Natural killer cell (primary cell): ENCODE measurements around the gene FAXC. TPM values are rescaled to one million over a fixed set of nuclear protein-coding genes. Genes with fewer than 3 reads are reported as not detected.

Source experiments
- ATAC-seq, 3 donors: fragments of 150-1000 bp in 2 of 3; fragments of 200-7000 bp in 1 of 3; cut with Tn5 transposase; 1 replicate in 1 of 3; 2 replicates in 2 of 3; pipeline ENCODE4 v1.10.0; 2021; ENCODE audit warnings: mild to moderate bottlenecking in 2 of 3, moderate library complexity in 2 of 3
- DNase-seq, 2 donors: peaks; one replicate each; pipeline versions ENCODE4 v3.0.0 to v3.0.0-alpha.2; 2013 to 2021; ENCODE audit warnings: mixed read lengths in 1 of 2
- H3K27ac ChIP-seq: one replicate; pipeline ENCODE4 v1.5.1; 2013; ENCODE audit warnings: mild to moderate bottlenecking, low read length
- H3K27me3 ChIP-seq: one replicate; pipeline ENCODE4 v1.6.1; 2013; ENCODE audit warnings: low read length; ENCODE audit not compliant: control insufficient read depth, insufficient read depth
- H3K36me3 ChIP-seq: one replicate; pipeline ENCODE4 v1.6.1; 2013; ENCODE audit warnings: low read length; ENCODE audit not compliant: control insufficient read depth, insufficient read depth
- H3K4me1 ChIP-seq: one replicate; pipeline ENCODE4 v1.6.1; 2013; ENCODE audit warnings: low read length; ENCODE audit not compliant: control insufficient read depth, insufficient read depth
- H3K4me3 ChIP-seq: one replicate; pipeline ENCODE4 v1.5.1; 2013; ENCODE audit warnings: low read length
- H3K9me3 ChIP-seq: one replicate; pipeline ENCODE4 v1.6.1; 2013; ENCODE audit warnings: low read length; ENCODE audit not compliant: control insufficient read depth, insufficient read depth
- H3K27ac Mint-ChIP-seq, 2 donors: one replicate each; pipeline ENCODE4 v1.8.0; 2022; ENCODE audit warnings: mild to moderate bottlenecking in 2 of 2, mixed read lengths in 2 of 2, moderate library complexity in 1 of 2
- H3K27me3 Mint-ChIP-seq, 2 donors: one replicate each; pipeline ENCODE4 v1.8.0; 2022; ENCODE audit warnings: low read depth in 2 of 2, mixed read lengths in 2 of 2
- H3K36me3 Mint-ChIP-seq: one replicate; pipeline ENCODE4 v1.8.0; 2022; ENCODE audit warnings: mixed read lengths
- H3K4me1 Mint-ChIP-seq, 2 donors: one replicate each; pipeline ENCODE4 v1.8.0; 2022; ENCODE audit warnings: mixed read lengths in 2 of 2
- H3K4me3 Mint-ChIP-seq: one replicate; pipeline ENCODE4 v1.8.0; 2022; ENCODE audit warnings: mild to moderate bottlenecking, moderate library complexity, mixed read lengths
- H3K9me3 Mint-ChIP-seq, 2 donors: one replicate each; pipeline ENCODE4 v1.8.0; 2022; ENCODE audit warnings: mixed read lengths in 2 of 2
- CTCF ChIP-seq: fragments of 200-600 bp; IDR thresholded peaks from one replicate; pipeline ENCODE4 v1.8.0; 2022; ENCODE audit warnings: antibody characterized with exemption
- WGBS: methylation state at CpG from one replicate; pipeline ENCODE4 v1.1.7; 2013; ENCODE audit warnings: missing lambda C conversion rate; ENCODE audit not compliant: insufficient coverage; 5-methylcytosine and 5-hydroxymethylcytosine counted together
- intact Hi-C: fragments of 100-400 bp; cut with micrococcal nuclease; formaldehyde crosslinking; loops from one replicate; pipeline ENCODE4 v1.14.2; 2022
- total RNA-seq, 4 donors: library from RNA; stranded (reverse); fragments of 120-200 nt in 1 of 4; gene quantifications; one replicate each; pipeline versions ENCODE4 v1.2.3 to v1.2.4, GENCODE V29; 2013 to 2022

The FAXC gene
- total RNA-seq, 3 donors from 2014 or later (not counting 1 experiment from before 2014, with no cell fraction given) = not detected

GRCh38 chr6:99346595-99346994 is 2.9 kb downstream of the FAXC start:
- Histone ChIP-seq H3K27ac (no peak overlapping the region), H3K36me3 (no peaks in the 10 kb centered on the region), H3K4me3 (no peak overlapping the region), H3K9me3 (no peaks in the 10 kb centered on the region), H3K27me3 (peaks cover 16% of the 10 kb centered on the region), H3K4me1 (no peaks in the 10 kb centered on the region)
- Mint-ChIP-seq H3K27ac (no peak overlapping the region), H3K4me3 (no peak overlapping the region), H3K9me3 (no peaks in the 10 kb centered on the region), H3K36me3 (no peaks in the 10 kb centered on the region), H3K4me1 (no peaks in the 10 kb centered on the region), H3K27me3 (peaks cover 43 to 71% of the 10 kb centered on the region in 2 donors)
- no peak for TF ChIP-seq CTCF
- DNase-seq (no peak), ATAC-seq (no peak)
- intact Hi-C loops = no loop called here
- WGBS = 93% methylated on average over 10 of the region's 10 CpGs

GRCh38 chr6:99345164-99345563 is 4.3 kb downstream of the FAXC start:
- no peak for TF ChIP-seq CTCF
- DNase-seq (no peak), ATAC-seq (no peak)
- 91% methylated on average over 3 of the region's 4 CpGs for WGBS
- Mint-ChIP-seq H3K36me3 (no peaks in the 10 kb centered on the region), H3K9me3 (no peaks in the 10 kb centered on the region), H3K4me3 (no peak overlapping the region), H3K27me3 (peaks cover 32 to 57% of the 10 kb centered on the region in 2 donors), H3K4me1 (no peaks in the 10 kb centered on the region), H3K27ac (no peak overlapping the region)
- Histone ChIP-seq H3K4me3 (no peak overlapping the region), H3K4me1 (no peaks in the 10 kb centered on the region), H3K36me3 (no peaks in the 10 kb centered on the region), H3K9me3 (no peaks in the 10 kb centered on the region), H3K27me3 (peaks cover 8% of the 10 kb centered on the region), H3K27ac (no peak overlapping the region)
- intact Hi-C loops = no loop called here

- ATAC-seq (no peak), DNase-seq (no peak)
- H3K4me1 Mint-ChIP-seq = no peaks in the 10 kb centered on the region
- Histone ChIP-seq H3K27me3 (peaks cover 5% of the 10 kb centered on the region), H3K36me3 (no peaks in the 10 kb centered on the region), H3K27ac (no peak overlapping the region), H3K4me3 (no peak overlapping the region), H3K4me1 (no peaks in the 10 kb centered on the region), H3K9me3 (no peaks in the 10 kb centered on the region)
- WGBS = 28% methylated on average over 2 of the region's 3 CpGs
- peaks cover 33 to 55% of the 10 kb centered on the region in 2 donors for H3K27me3 Mint-ChIP-seq
- H3K27ac Mint-ChIP-seq = no peak overlapping the region
- TF ChIP-seq CTCF = no peak
- H3K9me3 Mint-ChIP-seq = no peaks in the 10 kb centered on the region
- intact Hi-C loops = no loop called here
- no peak overlapping the region for H3K4me3 Mint-ChIP-seq
- H3K36me3 Mint-ChIP-seq = no peaks in the 10 kb centered on the region
Measured at GRCh38 chr6:99344289-99344688, 5.2 kb downstream of the FAXC start.

- no peak overlapping the region for H3K27ac Mint-ChIP-seq
- no peak for DNase-seq
Measured at GRCh38 chr6:99341862-99342455, 7.5 kb downstream of the FAXC start.

More at GRCh38 chr6:99341862-99342455, 7.5 kb downstream of the FAXC start:
- H3K4me3 Mint-ChIP-seq = no peak overlapping the region
- Histone ChIP-seq H3K36me3 (no peaks in the 10 kb centered on the region), H3K27me3 (peaks cover under 1% of the 10 kb centered on the region), H3K9me3 (no peaks in the 10 kb centered on the region), H3K27ac (no peak overlapping the region), H3K4me1 (no peaks in the 10 kb centered on the region), H3K4me3 (no peak overlapping the region)
- ATAC-seq = no peak
- intact Hi-C loops = no loop called here
- 65% methylated on average over 5 of the region's 5 CpGs for WGBS
- no peaks in the 10 kb centered on the region for H3K9me3 Mint-ChIP-seq
- H3K27me3 Mint-ChIP-seq = peaks cover 24 to 56% of the 10 kb centered on the region in 2 donors
- TF ChIP-seq CTCF = no peak
- no peaks in the 10 kb centered on the region for H3K4me1 Mint-ChIP-seq
- H3K36me3 Mint-ChIP-seq = no peaks in the 10 kb centered on the region
